ENCODE measurements around the gene MVK.

The MVK gene

DNA sequence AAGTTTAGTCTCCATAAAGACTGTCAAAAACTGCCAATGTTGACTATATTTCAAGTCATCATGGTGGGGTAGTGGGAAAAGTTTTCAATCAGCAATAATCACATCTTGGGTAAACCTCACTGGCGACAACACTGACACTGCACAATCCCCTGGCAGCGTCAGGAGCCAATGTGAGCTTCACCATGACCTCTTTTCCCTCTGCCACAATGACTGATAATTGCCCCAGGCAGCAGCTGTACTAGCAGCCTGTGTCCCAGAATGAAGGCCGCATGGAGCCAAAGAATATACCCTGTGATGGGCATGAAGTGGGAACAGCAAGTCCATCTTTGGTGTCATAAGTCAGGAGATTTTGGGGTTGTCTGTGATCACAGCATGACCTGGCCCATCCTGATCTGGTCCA is 5.6 kb upstream of the MVK start:
- TF ChIP-seq, protein P1, sequence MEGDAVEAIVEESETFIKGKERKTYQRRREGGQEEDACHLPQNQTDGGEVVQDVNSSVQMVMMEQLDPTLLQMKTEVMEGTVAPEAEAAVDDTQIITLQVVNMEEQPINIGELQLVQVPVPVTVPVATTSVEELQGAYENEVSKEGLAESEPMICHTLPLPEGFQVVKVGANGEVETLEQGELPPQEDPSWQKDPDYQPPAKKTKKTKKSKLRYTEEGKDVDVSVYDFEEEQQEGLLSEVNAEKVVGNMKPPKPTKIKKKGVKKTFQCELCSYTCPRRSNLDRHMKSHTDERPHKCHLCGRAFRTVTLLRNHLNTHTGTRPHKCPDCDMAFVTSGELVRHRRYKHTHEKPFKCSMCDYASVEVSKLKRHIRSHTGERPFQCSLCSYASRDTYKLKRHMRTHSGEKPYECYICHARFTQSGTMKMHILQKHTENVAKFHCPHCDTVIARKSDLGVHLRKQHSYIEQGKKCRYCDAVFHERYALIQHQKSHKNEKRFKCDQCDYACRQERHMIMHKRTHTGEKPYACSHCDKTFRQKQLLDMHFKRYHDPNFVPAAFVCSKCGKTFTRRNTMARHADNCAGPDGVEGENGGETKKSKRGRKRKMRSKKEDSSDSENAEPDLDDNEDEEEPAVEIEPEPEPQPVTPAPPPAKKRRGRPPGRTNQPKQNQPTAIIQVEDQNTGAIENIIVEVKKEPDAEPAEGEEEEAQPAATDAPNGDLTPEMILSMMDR (IDR thresholded peaks at IDR 0.05; ENCODE audit: extremely low read depth, missing control alignments) = no peak
- no peak for DNase-seq (ENCODE audit: low spot score)

DNA sequence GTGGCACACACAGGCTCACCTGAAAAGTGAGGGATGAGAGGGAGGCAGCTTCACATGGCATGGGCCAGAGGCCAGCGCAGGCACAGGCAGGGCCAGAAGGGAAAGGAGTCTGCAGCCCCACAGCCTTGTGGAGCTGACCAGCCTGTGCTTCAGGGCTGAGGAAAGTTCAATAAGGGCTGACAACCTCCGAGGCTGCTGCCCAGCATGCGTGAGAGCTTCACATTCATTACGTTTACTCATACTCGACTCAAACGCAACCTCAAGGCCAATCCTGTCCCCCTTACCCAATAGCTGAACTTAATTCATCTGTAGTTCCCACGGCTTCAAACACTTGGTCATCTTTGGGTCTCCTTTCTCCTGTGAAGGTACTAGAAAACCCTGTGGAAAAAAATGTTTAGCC is 5.1 kb upstream of the MVK start:
- no peak for DNase-seq (ENCODE audit: low spot score)
- TF ChIP-seq, protein P1 (IDR thresholded peaks at IDR 0.05; ENCODE audit: extremely low read depth, missing control alignments) = no peak

DNA sequence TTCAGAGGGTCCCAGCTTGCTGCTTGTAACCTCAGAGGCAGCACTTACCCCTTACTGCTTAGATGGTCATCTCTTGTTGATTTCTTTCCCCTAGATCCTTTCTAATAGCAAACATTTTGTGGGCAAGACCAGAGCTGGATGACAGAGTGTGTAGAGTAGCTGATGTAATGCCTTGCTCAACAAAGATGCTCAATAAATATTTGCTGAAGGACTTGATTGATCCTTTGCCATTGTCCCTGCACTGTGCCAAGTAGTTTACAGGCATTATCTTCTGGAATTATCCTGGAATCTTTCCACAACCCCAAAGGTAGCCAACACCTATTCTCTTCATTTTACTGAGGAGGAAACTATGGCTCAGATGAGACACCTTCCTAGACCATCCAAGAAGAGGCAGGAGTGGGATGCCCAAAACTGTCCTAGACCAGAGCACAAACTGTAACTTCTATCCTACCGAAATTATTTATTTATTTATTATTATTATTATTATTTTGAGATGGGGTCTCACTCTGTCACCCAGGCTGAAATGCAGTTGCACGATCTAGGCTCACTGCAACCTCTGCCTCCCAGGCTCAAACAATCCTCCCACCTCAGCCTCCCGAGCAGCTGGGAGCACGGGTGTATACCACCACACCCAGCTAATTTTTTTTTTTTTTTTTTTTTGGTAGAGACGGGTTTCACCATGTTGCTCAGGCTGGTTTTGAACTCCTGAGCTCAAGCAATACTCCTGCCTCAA is 1.7 kb upstream of the MVK start:
- TF ChIP-seq, protein P1 (IDR thresholded peaks at IDR 0.05; ENCODE audit: extremely low read depth, missing control alignments) = no peak
- no peak for DNase-seq (ENCODE audit: low spot score)

DNA sequence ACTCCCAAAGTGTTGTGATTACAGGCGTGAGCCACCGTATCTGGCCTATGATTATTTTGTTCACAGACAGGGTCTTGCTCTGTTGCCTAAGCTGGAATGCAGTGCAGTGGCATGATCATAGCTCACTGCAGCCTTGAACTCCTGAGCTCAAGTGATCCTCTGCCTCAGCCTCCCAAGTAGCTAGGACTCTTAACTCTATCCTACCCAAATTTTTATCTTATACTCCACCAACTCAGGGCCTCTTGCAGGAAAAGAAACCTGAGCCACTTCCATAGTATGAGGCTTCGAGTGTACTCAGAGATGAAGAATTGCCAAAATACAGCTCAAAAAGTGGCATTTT is 1.1 kb upstream of the MVK start:
- TF ChIP-seq, protein P1 (IDR thresholded peaks at IDR 0.05; ENCODE audit: extremely low read depth, missing control alignments) = no peak
- no peak for DNase-seq (ENCODE audit: low spot score)

DNA sequence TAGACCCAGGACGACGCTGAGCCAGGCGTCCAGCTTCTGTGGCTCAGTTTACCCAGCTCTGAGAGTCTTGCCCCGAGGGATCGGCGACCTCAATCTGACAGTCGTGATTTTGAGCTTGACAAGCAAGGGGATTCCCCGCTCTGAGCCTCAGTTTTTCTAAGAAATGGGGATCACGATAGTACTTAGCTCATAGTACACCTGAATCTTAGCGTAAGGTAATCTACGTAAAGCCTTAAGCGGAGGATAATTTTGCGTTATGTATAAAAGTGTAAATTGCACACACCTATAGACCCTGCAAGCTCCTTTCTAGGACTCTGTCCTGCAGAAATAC is 285 bp downstream of the MVK start:
- TF ChIP-seq, protein P1 (IDR thresholded peaks at IDR 0.05; ENCODE audit: extremely low read depth, missing control alignments) = no peak
- DNase-seq (ENCODE audit: low spot score) = no peak

DNA sequence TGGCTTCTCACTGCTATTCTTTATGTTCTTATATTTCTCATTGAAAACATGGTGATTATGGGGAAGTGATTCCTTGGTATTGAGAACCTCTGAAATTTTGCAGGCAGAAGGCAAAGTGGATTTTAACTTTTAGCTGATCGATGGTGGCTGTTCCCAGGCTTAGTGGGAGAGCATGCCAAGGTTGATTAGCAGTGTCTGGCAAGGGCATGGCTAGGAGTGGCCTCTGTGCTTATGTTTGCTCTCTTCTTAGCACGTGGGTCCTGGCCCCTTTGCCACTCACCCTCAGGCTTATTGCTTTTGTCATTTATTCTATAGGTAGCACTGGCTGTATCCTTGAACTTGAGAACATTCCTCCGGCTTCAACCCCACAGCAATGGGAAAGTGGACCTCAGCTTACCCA is 2.1 kb downstream of the MVK start:
- DNase-seq (ENCODE audit: low spot score) = no peak
- TF ChIP-seq, protein P1 (IDR thresholded peaks at IDR 0.05; ENCODE audit: extremely low read depth, missing control alignments) = no peak

DNA sequence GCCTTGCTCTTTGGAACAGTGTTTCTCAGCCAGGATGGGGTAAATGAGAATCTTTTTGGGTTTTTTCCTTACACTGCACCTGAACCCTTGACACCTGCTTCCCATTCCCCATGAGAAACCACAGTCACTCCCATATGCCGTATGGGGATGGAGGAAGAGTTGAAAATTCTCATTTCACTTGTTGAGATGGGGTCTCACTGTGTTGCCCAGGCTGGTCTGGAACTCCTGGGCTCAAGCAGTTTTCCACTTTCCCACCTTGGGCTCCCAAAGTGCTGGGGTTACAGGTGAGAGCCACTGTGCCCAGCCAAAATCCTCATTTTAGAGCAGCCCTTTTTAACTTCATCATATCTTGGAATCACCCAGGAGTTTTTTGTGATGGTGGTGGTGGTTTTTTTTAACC is 3.7 kb downstream of the MVK start:
- no peak for DNase-seq (ENCODE audit: low spot score)
- TF ChIP-seq, protein P1 (IDR thresholded peaks at IDR 0.05; ENCODE audit: extremely low read depth, missing control alignments) = no peak

Data from GM20000 (cell line).